GM23338 (cell line): ENCODE results near the gene PPM1E. TPM values are rescaled to one million over a fixed set of nuclear protein-coding genes. Genes with fewer than 3 reads are reported as not detected.
"Not testable (repeated sequence)": the region's sequence is repeated elsewhere in the genome, so short reads cannot be mapped to it uniquely, and the experiment has no call there.

Experiments used
- ATAC-seq: fragments of 200-7000 bp; cut with Tn5 transposase; 3 replicates; pipeline ENCODE4 v1.9.1; 2020
- DNase-seq: peaks from one replicate; pipeline ENCODE4 v3.0.0-alpha.2; 2015; ENCODE audit warnings: low spot score
- H2AFZ ChIP-seq: fragments of 200-600 bp; sonication (generic); 2 replicates; pipeline ENCODE4 v1.8.0; 2016; ENCODE audit warnings: antibody characterized with exemption, mild to moderate bottlenecking, moderate library complexity
- H3F3A ChIP-seq: fragments of 200-600 bp; sonication (generic); replicated peaks from 2 replicates; pipeline ENCODE4 v1.8.0; 2017; ENCODE audit warnings: antibody characterized with exemption, mixed run types, low read depth
- H3K27ac ChIP-seq: fragments of 200-600 bp; sonication (generic); 2 replicates; pipeline ENCODE4 v1.6.1; 2016; ENCODE audit warnings: low read depth
- H3K27me3 ChIP-seq: fragments of 200-600 bp; sonication (generic); 2 replicates; pipeline ENCODE4 v1.8.0; 2016; ENCODE audit warnings: mild to moderate bottlenecking, mixed run types, moderate library complexity; ENCODE audit not compliant: insufficient read depth
- H3K36me3 ChIP-seq: fragments of 200-600 bp; sonication (generic); 2 replicates; pipeline ENCODE4 v1.8.0; 2016; ENCODE audit warnings: mild to moderate bottlenecking; ENCODE audit not compliant: insufficient read depth
- H3K4me1 ChIP-seq: fragments of 200-600 bp; sonication (generic); 2 replicates; pipeline ENCODE4 v1.8.0; 2016; ENCODE audit warnings: mild to moderate bottlenecking, moderate library complexity; ENCODE audit not compliant: insufficient read depth
- H3K4me2 ChIP-seq: fragments of 200-600 bp; sonication (generic); 2 replicates; pipeline ENCODE4 v1.7.1; 2017; ENCODE audit warnings: mixed run types
- H3K4me3 ChIP-seq: fragments of 200-600 bp; sonication (generic); 2 replicates; pipeline ENCODE4 v1.6.1; 2016; ENCODE audit warnings: mixed run types
- H3K79me2 ChIP-seq: fragments of 200-600 bp; sonication (generic); replicated peaks from 2 replicates; pipeline ENCODE4 v1.8.0; 2017; ENCODE audit warnings: mild to moderate bottlenecking; ENCODE audit not compliant: insufficient read depth
- H3K9me2 ChIP-seq: fragments of 200-600 bp; sonication (generic); 2 replicates; pipeline ENCODE4 v1.8.0; 2017; ENCODE audit not compliant: insufficient read depth
- H4K20me1 ChIP-seq: fragments of 200-600 bp; sonication (generic); replicated peaks from 2 replicates; pipeline ENCODE4 v1.8.0; 2017; ENCODE audit warnings: mild to moderate bottlenecking; ENCODE audit not compliant: insufficient read depth
- H3K27ac Mint-ChIP-seq: 2 replicates; pipeline ENCODE4 v1.8.0; 2020; ENCODE audit warnings: inconsistent platforms, mild to moderate bottlenecking, moderate library complexity, mixed read lengths
- H3K27me3 Mint-ChIP-seq: 3 replicates; pipeline ENCODE4 v1.8.0; 2022; ENCODE audit warnings: low read depth, mild to moderate bottlenecking, moderate library complexity, mixed read lengths, inconsistent platforms; ENCODE audit not compliant: insufficient read depth, poor library complexity
- H3K36me3 Mint-ChIP-seq: 3 replicates; pipeline ENCODE4 v1.8.0; 2021; ENCODE audit warnings: low read depth, mild to moderate bottlenecking, inconsistent platforms, moderate library complexity, mixed read lengths
- H3K4me1 Mint-ChIP-seq: 3 replicates; pipeline ENCODE4 v1.8.0; 2020; ENCODE audit warnings: mild to moderate bottlenecking, inconsistent platforms, mixed read lengths
- H3K4me3 Mint-ChIP-seq: 3 replicates; pipeline ENCODE4 v1.8.0; 2021; ENCODE audit warnings: moderate library complexity, mild to moderate bottlenecking, inconsistent platforms, mixed read lengths
- H3K9me3 Mint-ChIP-seq: 3 replicates; pipeline ENCODE4 v1.8.0; 2020; ENCODE audit warnings: moderate library complexity, mild to moderate bottlenecking, inconsistent platforms, mixed read lengths
- CREB1 ChIP-seq: fragments of 250-450 bp; sonication (Bioruptor Pico); IDR thresholded peaks from 2 replicates; pipeline ENCODE4 v1.5.0; 2020; ENCODE audit warnings: low read depth, mild to moderate bottlenecking, moderate library complexity
- ETS1 ChIP-seq: IDR thresholded peaks from 2 replicates; pipeline ENCODE4 v1.6.1; 2016; ENCODE audit warnings: antibody characterized with exemption
- EZH2phosphoT487 ChIP-seq: fragments of 200-600 bp; sonication (generic); IDR thresholded peaks from one replicate; pipeline ENCODE4 v1.8.1; 2018; ENCODE audit warnings: antibody characterized with exemption; ENCODE audit not compliant: unreplicated experiment
- POLR2AphosphoS5 ChIP-seq: IDR thresholded peaks from 2 replicates; pipeline ENCODE4 v1.6.1; 2016; ENCODE audit warnings: antibody characterized with exemption, low read depth
- STAT1 ChIP-seq: IDR thresholded peaks from one replicate; pipeline ENCODE4 v1.6.1; 2016; ENCODE audit warnings: antibody characterized with exemption; ENCODE audit not compliant: unreplicated experiment
- ZNF114 ChIP-seq: fragments of 250-450 bp; sonication (Bioruptor Pico); IDR thresholded peaks from 2 replicates; pipeline ENCODE4 v1.5.0; 2020; ENCODE audit warnings: mild to moderate bottlenecking, moderate library complexity
- ZNF331 ChIP-seq: fragments of 250-450 bp; sonication (Bioruptor Pico); IDR thresholded peaks from 2 replicates; pipeline ENCODE4 v1.5.0; 2020; ENCODE audit warnings: low read depth, mild to moderate bottlenecking, moderate library complexity
- ZNF462 ChIP-seq: fragments of 250-450 bp; sonication (Bioruptor Pico); IDR thresholded peaks from 2 replicates; pipeline ENCODE4 v1.5.0; 2020; ENCODE audit warnings: mild to moderate bottlenecking, moderate library complexity
- polyA plus RNA-seq: library from polyadenylated mRNA; unstranded; fragments of >200 nt; fragmentation: Nextera tagmentation; extraction: Ambion mirVana; gene quantifications from 2 replicates; pipeline ENCODE4 v1.2.1, GENCODE V29; 2016
- total RNA-seq: library from RNA; depleted of rRNA; stranded (reverse); fragments of >200 nt; shearing (Covaris generic); gene quantifications from 2 replicates; pipeline ENCODE4 v1.2.3, GENCODE V29; 2014
- TF ChIP-seq, protein P1 (sequence below), 2 experiments: fragments of 200-600 bp in 1 of 2; sonication (generic) in 1 of 2; conservative IDR thresholded peaks; 2 replicates each; pipeline versions ENCODE4 v1.5.1 to v1.6.1; 2016 to 2017; ENCODE audit warnings: antibody characterized with exemption in 2 of 2, low read depth in 2 of 2, mild to moderate bottlenecking in 2 of 2, moderate library complexity in 1 of 2
- TF ChIP-seq, protein P2 (sequence below): IDR thresholded peaks from one replicate; pipeline ENCODE4 v1.6.1; 2018; ENCODE audit warnings: antibody characterized with exemption; ENCODE audit not compliant: unreplicated experiment

The PPM1E gene
- total and polyA plus RNA-seq, 2 experiments from 2014 or later: 2.1 to 13.8 TPM

- not testable (repeated sequence) for H3K4me2 ChIP-seq, H3F3A ChIP-seq, H2AFZ ChIP-seq, H3K4me3 Mint-ChIP-seq, H3K79me2 ChIP-seq, H3K27me3 ChIP-seq, H3K9me3 Mint-ChIP-seq, H3K36me3 Mint-ChIP-seq, H3K27ac Mint-ChIP-seq, H3K27ac ChIP-seq, H3K4me1 ChIP-seq, DNase-seq, H3K4me3 ChIP-seq, ATAC-seq, H3K4me1 Mint-ChIP-seq, H4K20me1 ChIP-seq, H3K27me3 Mint-ChIP-seq, H3K9me2 ChIP-seq, H3K36me3 ChIP-seq
These were observed 38.9 kb downstream of the PPM1E start for GRCh38 chr17:58794508-58794907.

- Mint-ChIP-seq H3K27ac (no peak overlapping the region), H3K4me3 (no peak overlapping the region), H3K9me3 (peaks cover 8% of the 10 kb centered on the region; the same call in 1 of the 3 replicates), H3K4me1 (no peaks in the 10 kb centered on the region), H3K27me3 (no peaks in the 10 kb centered on the region), H3K36me3 (no peaks in the 10 kb centered on the region)
- no peaks in the 10 kb centered on the region; the same call in 1 of the 2 replicates for H3K79me2 ChIP-seq
- no peak for DNase-seq
- no peaks in the 10 kb centered on the region for H4K20me1 ChIP-seq
- no peaks in the 10 kb centered on the region for H3F3A ChIP-seq
- H3K9me2 ChIP-seq: no peaks in the 10 kb centered on the region
- no peak overlapping the region for H3K4me2 ChIP-seq
- H3K4me3 ChIP-seq: no peak overlapping the region
- no peaks in the 10 kb centered on the region for H3K27me3 ChIP-seq
- no peak overlapping the region for H3K27ac ChIP-seq
- H3K4me1 ChIP-seq: no peaks in the 10 kb centered on the region
- no peaks in the 10 kb centered on the region for H3K36me3 ChIP-seq
- no peak overlapping the region for H2AFZ ChIP-seq
- no peak for ATAC-seq
- no peak for TF ChIP-seq EZH2phosphoT487
- TF ChIP-seq, protein P1, sequence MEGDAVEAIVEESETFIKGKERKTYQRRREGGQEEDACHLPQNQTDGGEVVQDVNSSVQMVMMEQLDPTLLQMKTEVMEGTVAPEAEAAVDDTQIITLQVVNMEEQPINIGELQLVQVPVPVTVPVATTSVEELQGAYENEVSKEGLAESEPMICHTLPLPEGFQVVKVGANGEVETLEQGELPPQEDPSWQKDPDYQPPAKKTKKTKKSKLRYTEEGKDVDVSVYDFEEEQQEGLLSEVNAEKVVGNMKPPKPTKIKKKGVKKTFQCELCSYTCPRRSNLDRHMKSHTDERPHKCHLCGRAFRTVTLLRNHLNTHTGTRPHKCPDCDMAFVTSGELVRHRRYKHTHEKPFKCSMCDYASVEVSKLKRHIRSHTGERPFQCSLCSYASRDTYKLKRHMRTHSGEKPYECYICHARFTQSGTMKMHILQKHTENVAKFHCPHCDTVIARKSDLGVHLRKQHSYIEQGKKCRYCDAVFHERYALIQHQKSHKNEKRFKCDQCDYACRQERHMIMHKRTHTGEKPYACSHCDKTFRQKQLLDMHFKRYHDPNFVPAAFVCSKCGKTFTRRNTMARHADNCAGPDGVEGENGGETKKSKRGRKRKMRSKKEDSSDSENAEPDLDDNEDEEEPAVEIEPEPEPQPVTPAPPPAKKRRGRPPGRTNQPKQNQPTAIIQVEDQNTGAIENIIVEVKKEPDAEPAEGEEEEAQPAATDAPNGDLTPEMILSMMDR (conservative IDR thresholded peaks at IDR 0.05; ENCODE audit: low read depth in 2 of 2): no peak
- no peak for TF ChIP-seq CREB1
- no peak for TF ChIP-seq POLR2AphosphoS5
- no peak for TF ChIP-seq ETS1
- no peak for TF ChIP-seq ZNF114 (CRISPR knock-in tag)
- TF ChIP-seq ZNF462 (CRISPR knock-in tag): no peak
- no peak for TF ChIP-seq STAT1
- TF ChIP-seq, protein P2, sequence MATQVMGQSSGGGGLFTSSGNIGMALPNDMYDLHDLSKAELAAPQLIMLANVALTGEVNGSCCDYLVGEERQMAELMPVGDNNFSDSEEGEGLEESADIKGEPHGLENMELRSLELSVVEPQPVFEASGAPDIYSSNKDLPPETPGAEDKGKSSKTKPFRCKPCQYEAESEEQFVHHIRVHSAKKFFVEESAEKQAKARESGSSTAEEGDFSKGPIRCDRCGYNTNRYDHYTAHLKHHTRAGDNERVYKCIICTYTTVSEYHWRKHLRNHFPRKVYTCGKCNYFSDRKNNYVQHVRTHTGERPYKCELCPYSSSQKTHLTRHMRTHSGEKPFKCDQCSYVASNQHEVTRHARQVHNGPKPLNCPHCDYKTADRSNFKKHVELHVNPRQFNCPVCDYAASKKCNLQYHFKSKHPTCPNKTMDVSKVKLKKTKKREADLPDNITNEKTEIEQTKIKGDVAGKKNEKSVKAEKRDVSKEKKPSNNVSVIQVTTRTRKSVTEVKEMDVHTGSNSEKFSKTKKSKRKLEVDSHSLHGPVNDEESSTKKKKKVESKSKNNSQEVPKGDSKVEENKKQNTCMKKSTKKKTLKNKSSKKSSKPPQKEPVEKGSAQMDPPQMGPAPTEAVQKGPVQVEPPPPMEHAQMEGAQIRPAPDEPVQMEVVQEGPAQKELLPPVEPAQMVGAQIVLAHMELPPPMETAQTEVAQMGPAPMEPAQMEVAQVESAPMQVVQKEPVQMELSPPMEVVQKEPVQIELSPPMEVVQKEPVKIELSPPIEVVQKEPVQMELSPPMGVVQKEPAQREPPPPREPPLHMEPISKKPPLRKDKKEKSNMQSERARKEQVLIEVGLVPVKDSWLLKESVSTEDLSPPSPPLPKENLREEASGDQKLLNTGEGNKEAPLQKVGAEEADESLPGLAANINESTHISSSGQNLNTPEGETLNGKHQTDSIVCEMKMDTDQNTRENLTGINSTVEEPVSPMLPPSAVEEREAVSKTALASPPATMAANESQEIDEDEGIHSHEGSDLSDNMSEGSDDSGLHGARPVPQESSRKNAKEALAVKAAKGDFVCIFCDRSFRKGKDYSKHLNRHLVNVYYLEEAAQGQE: no peak
- TF ChIP-seq ZNF331 (CRISPR knock-in tag): no peak
These were observed 46.5 kb downstream of the PPM1E start for GRCh38 chr17:58802188-58802587.
